HEK293 (cell line): Measurements from ENCODE around the gene UCN2.

Experiments
- CTCF ChIA-PET: fragments of 350-600 bp; formaldehyde crosslinking; extraction: SDS; loops from one replicate; lab custom pipeline; 2021; ENCODE audit warnings: antibody characterized with exemption; lab: Yijun Ruan, JAX
- POLR2A ChIA-PET: fragments of 300-600 bp; formaldehyde crosslinking; extraction: SDS; loops from one replicate; lab custom pipeline; 2020; ENCODE audit warnings: antibody characterized with exemption, inconsistent platforms; lab: Yijun Ruan, JAX
- H3K27ac ChIP-seq: fragments of 200-500 bp; sonication (Bioruptor generic); 2 replicates; pipeline ENCODE4 v1.5.1; 2014; ENCODE audit warnings: low read depth, low read length, control low read depth, inconsistent platforms; ENCODE audit errors: extremely low read depth
- H3K36me3 ChIP-seq, 2 experiments: fragments of 200-500 bp in 1 of 2; sonication (Bioruptor generic) in 1 of 2; 1 replicate in 1 of 2; 2 replicates in 1 of 2; pipeline ENCODE4 v1.5.1; 2014 to 2017; ENCODE audit warnings: inconsistent platforms in 2 of 2, low read length in 2 of 2; ENCODE audit not compliant: control insufficient read depth in 2 of 2, insufficient read depth in 1 of 2
- H3K4me1 ChIP-seq: fragments of 200-500 bp; sonication (Bioruptor generic); 2 replicates; pipeline ENCODE4 v1.5.1; 2014; ENCODE audit warnings: mild to moderate bottlenecking, low read length, inconsistent platforms; ENCODE audit not compliant: control insufficient read depth, insufficient read depth
- H3K4me3 ChIP-seq: 2 replicates; pipeline ENCODE4 v1.5.1; 2011; ENCODE audit warnings: low read depth, mild to moderate bottlenecking, control low read depth, low read length, moderate library complexity
- H3K9me3 ChIP-seq: fragments of 200-500 bp; sonication (Bioruptor generic); 2 replicates; pipeline ENCODE4 v1.5.1; 2014; ENCODE audit warnings: low read depth, low read length, inconsistent platforms; ENCODE audit not compliant: control insufficient read depth, insufficient read depth
- FEZF1 ChIP-seq: fragments of 450-650 bp; formaldehyde crosslinking; IDR thresholded peaks from 2 replicates; pipeline ENCODE4 v1.5.1; 2016; ENCODE audit warnings: missing biosample characterization, missing genetic modification characterization
- PRDM1 ChIP-seq: fragments of 450-650 bp; formaldehyde crosslinking; IDR thresholded peaks from 2 replicates; pipeline ENCODE4; 2016; ENCODE audit warnings: missing biosample characterization, missing genetic modification characterization
- SP7 ChIP-seq: fragments of 450-650 bp; formaldehyde crosslinking; IDR thresholded peaks from 2 replicates; pipeline ENCODE4 v1.5.1; 2016; ENCODE audit warnings: missing biosample characterization, missing genetic modification characterization
- YY1 ChIP-seq: fragments of 450-650 bp; formaldehyde crosslinking; IDR thresholded peaks from 2 replicates; pipeline ENCODE4 v1.5.1; 2018; ENCODE audit warnings: missing biosample characterization, missing genetic modification characterization
- ZEB2 ChIP-seq: fragments of 450-650 bp; formaldehyde crosslinking; IDR thresholded peaks from 2 replicates; pipeline ENCODE4 v1.5.1; 2016; ENCODE audit warnings: missing biosample characterization, missing genetic modification characterization
- ZNF133 ChIP-seq: fragments of 450-650 bp; formaldehyde crosslinking; IDR thresholded peaks from 2 replicates; pipeline ENCODE4 v1.5.1; 2016; ENCODE audit warnings: missing biosample characterization, missing genetic modification characterization
- ZNF184 ChIP-seq: fragments of 450-650 bp; IDR thresholded peaks from 2 replicates; pipeline ENCODE4 v1.5.1; 2018; ENCODE audit warnings: missing biosample characterization, mild to moderate bottlenecking, missing genetic modification characterization
- ZNF239 ChIP-seq: fragments of 450-650 bp; formaldehyde crosslinking; IDR thresholded peaks from 2 replicates; pipeline ENCODE4 v1.5.1; 2016; ENCODE audit warnings: missing biosample characterization, missing genetic modification characterization
- ZNF248 ChIP-seq: fragments of 450-650 bp; formaldehyde crosslinking; IDR thresholded peaks from 2 replicates; pipeline ENCODE4 v1.5.1; 2017; ENCODE audit warnings: missing biosample characterization, missing genetic modification characterization
- ZNF311 ChIP-seq: fragments of 450-650 bp; formaldehyde crosslinking; IDR thresholded peaks from 2 replicates; pipeline ENCODE4 v1.5.1; 2017; ENCODE audit warnings: missing biosample characterization, missing genetic modification characterization, borderline replicate concordance
- ZNF350 ChIP-seq: fragments of 450-650 bp; formaldehyde crosslinking; IDR thresholded peaks from 2 replicates; pipeline ENCODE4 v1.5.0; 2017; ENCODE audit warnings: missing biosample characterization, mild to moderate bottlenecking, missing genetic modification characterization
- ZNF404 ChIP-seq: fragments of 450-650 bp; formaldehyde crosslinking; IDR thresholded peaks from 2 replicates; pipeline ENCODE4 v1.5.1; 2017; ENCODE audit warnings: missing biosample characterization, missing genetic modification characterization
- ZNF48 ChIP-seq: fragments of 450-650 bp; formaldehyde crosslinking; IDR thresholded peaks from 2 replicates; pipeline ENCODE4 v1.5.1; 2016; ENCODE audit warnings: missing biosample characterization, missing genetic modification characterization
- ZNF692 ChIP-seq: fragments of 450-650 bp; formaldehyde crosslinking; IDR thresholded peaks from 2 replicates; pipeline ENCODE4 v1.5.1; 2016; ENCODE audit warnings: missing biosample characterization, missing genetic modification characterization
- ZNF76 ChIP-seq: fragments of 450-650 bp; formaldehyde crosslinking; IDR thresholded peaks from 2 replicates; pipeline ENCODE4; 2016; ENCODE audit warnings: low read depth, missing biosample characterization, missing genetic modification characterization, borderline replicate concordance
- ZXDB ChIP-seq: fragments of 450-650 bp; formaldehyde crosslinking; IDR thresholded peaks from 2 replicates; pipeline ENCODE4 v1.5.1; 2016; ENCODE audit warnings: missing biosample characterization, missing genetic modification characterization
- TF ChIP-seq, protein P1 (sequence below): fragments of 450-650 bp; formaldehyde crosslinking; IDR thresholded peaks from 2 replicates; pipeline ENCODE4 v1.5.1; 2017; ENCODE audit warnings: missing biosample characterization, missing genetic modification characterization

The UCN2 gene

GRCh38 chr3:48591886-48592518 lies 28.4 kb upstream of the UCN2 start (continued):
- TF ChIP-seq, protein P1, sequence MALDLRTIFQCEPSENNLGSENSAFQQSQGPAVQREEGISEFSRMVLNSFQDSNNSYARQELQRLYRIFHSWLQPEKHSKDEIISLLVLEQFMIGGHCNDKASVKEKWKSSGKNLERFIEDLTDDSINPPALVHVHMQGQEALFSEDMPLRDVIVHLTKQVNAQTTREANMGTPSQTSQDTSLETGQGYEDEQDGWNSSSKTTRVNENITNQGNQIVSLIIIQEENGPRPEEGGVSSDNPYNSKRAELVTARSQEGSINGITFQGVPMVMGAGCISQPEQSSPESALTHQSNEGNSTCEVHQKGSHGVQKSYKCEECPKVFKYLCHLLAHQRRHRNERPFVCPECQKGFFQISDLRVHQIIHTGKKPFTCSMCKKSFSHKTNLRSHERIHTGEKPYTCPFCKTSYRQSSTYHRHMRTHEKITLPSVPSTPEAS (tag by site-specific recombination) = no peak
- TF ChIP-seq ZNF248 (tag by site-specific recombination) (no peak), ZNF76 (tag by site-specific recombination) (no peak), ZNF311 (tag by site-specific recombination) (no peak), ZNF48 (tag by site-specific recombination) (no peak), ZNF692 (peak; percentile 47; the same call in 1 of the 2 replicates), ZNF350 (tag by site-specific recombination) (no peak)

DNA sequence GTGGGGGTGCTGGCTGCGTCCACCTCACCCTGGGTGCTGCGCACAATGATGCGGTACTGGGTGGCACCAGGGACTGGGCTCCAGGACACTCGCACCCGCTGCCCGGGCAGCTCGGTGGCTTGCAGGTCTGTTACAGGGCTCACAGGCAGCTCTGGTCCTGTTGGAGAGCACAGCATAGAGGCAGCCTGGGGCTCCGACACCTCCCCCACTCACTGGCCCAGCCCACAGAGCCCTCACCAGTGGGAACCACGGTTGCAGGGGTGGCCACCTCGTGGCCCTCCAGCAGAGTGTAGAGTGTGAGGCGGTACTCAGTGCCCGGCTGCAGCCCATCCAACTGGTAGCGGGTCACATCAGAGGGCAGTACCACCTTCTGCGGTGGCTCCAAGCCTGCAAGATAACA lies 27.9 kb upstream of the UCN2 start:
- CTCF ChIA-PET = no interaction called here
- Histone ChIP-seq H3K27ac (no peak overlapping the region), H3K4me1 (no peaks in the 10 kb centered on the region), H3K36me3 (peaks cover 0 to 1% of the 10 kb centered on the region in 2 experiments; a peak in 1 of 3 replicates), H3K4me3 (no peak overlapping the region), H3K9me3 (no peaks in the 10 kb centered on the region)
- POLR2A ChIA-PET = no interaction called here
- TF ChIP-seq PRDM1 (no peak), ZNF404 (tag by site-specific recombination) (no peak), FEZF1 (tag by site-specific recombination) (no peak), ZNF239 (no peak)
- TF ChIP-seq, all 188 proteins: peak for 0

DNA sequence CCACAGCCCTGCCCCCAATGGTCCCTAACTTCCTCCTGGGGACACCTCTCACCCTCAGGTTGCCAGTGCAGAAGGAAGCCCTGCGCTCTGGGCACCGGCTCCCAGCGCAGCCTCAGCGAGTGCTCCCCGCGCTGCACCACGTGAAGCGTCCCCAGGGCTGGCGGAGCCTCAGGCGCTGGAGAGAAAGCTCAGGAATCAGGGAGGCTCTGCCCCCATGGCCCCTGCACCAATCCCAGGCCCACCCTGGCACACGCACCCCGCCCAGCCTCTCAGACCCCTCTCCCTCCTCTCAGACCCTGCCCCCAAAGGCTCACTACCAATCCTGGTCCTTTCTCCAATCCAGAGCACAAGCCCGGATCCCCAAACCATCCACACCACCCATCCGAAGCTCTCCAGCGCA lies 24.6 kb upstream of the UCN2 start:
- peaks cover 0 to 3% of the 10 kb centered on the region in 2 experiments; a peak in 1 of 3 replicates for H3K36me3 ChIP-seq
- no peak overlapping the region for H3K4me3 ChIP-seq
- H3K4me1 ChIP-seq = no peaks in the 10 kb centered on the region
- POLR2A ChIA-PET = no interaction called here
- H3K27ac ChIP-seq = no peak overlapping the region
- TF ChIP-seq ZNF133 (tag by site-specific recombination) (no peak), YY1 (tag by site-specific recombination) (no peak), ZNF184 (tag by site-specific recombination) (no peak), ZXDB (tag by site-specific recombination) (no peak), ZEB2 (no peak)
- TF ChIP-seq, all 188 proteins: peak for 0
- H3K9me3 ChIP-seq = no peaks in the 10 kb centered on the region
- CTCF ChIA-PET = no interaction called here

DNA sequence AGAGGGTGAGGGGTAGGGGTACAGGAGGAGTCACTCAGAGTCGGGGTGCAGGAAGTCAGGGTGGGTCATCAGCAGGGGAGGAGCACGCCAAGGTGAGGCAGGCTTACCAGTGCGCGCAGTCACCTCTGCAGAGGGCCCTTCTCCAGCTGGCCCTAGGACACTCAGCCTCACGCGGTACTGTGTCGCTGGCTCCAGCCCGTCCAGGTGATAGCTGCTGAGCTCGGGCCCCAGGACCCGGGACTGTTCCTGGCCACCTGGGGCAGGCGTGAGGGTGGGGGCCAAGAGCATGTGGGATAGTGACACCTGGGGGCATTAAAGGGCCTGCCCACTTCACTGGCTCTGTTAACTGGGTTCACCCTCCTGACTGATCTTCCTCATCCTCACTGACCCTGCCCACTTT lies 24.1 kb upstream of the UCN2 start:
- ChIA-PET POLR2A (no interaction called here), CTCF (no interaction called here)
- H3K36me3 ChIP-seq = peaks cover 0 to 3% of the 10 kb centered on the region in 2 experiments; a peak in 1 of 3 replicates
- no peaks in the 10 kb centered on the region for H3K4me1 ChIP-seq
- no peaks in the 10 kb centered on the region for H3K9me3 ChIP-seq
- no peak for TF ChIP-seq SP7 (tag by site-specific recombination)
- H3K4me3 ChIP-seq = no peak overlapping the region
- no peak overlapping the region for H3K27ac ChIP-seq
